Parathyroid adenoma (tissue), 2 donors: ENCODE measurements around the gene GPR155.

Source experiments
- H2AFZ ChIP-seq: fragments of 300-600 bp; sonication (generic); one replicate; pipeline ENCODE4 v1.7.0; 2017; ENCODE audit warnings: antibody characterized with exemption, mild to moderate bottlenecking
- H3K27ac ChIP-seq: fragments of 300-600 bp; sonication (generic); one replicate; pipeline ENCODE4 v1.7.0; 2017
- H3K27me3 ChIP-seq: fragments of 300-600 bp; sonication (generic); one replicate; pipeline ENCODE4 v1.7.0; 2017; ENCODE audit warnings: low read length; ENCODE audit not compliant: control insufficient read depth, insufficient read depth
- H3K36me3 ChIP-seq: fragments of 300-600 bp; sonication (generic); one replicate; pipeline ENCODE4 v1.7.0; 2017; ENCODE audit warnings: low read length; ENCODE audit not compliant: control insufficient read depth, insufficient read depth
- H3K4me1 ChIP-seq: fragments of 300-600 bp; sonication (generic); one replicate; pipeline ENCODE4 v1.7.0; 2017; ENCODE audit warnings: control low read depth
- H3K4me2 ChIP-seq: fragments of 300-600 bp; sonication (generic); one replicate; pipeline ENCODE4 v1.7.0; 2017; ENCODE audit warnings: low read length
- H3K4me3 ChIP-seq: fragments of 300-600 bp; sonication (generic); one replicate; pipeline ENCODE4 v1.7.0; 2017; ENCODE audit warnings: low read depth, low read length
- H3K79me2 ChIP-seq: fragments of 300-600 bp; sonication (generic); one replicate; pipeline ENCODE4 v1.7.0; 2017; ENCODE audit warnings: control low read depth
- H3K9ac ChIP-seq: fragments of 300-600 bp; sonication (generic); one replicate; pipeline ENCODE4 v1.7.0; 2017; ENCODE audit warnings: mild to moderate bottlenecking
- H3K9me3 ChIP-seq: fragments of 300-600 bp; sonication (generic); one replicate; pipeline ENCODE4 v1.7.0; 2017; ENCODE audit warnings: low read length; ENCODE audit not compliant: control insufficient read depth
- CTCF ChIP-seq: fragments of 300-600 bp; sonication (generic); IDR thresholded peaks from one replicate; pipeline ENCODE4 v1.7.0; 2017; ENCODE audit warnings: antibody characterized with exemption, mild to moderate bottlenecking
- donor health status: primary hyperparathyroidism.

The GPR155 gene

GRCh38 chr2:174442546-174443510, 44.0 kb downstream of the GPR155 start:
- H3K27ac ChIP-seq: no peak overlapping the region
- H3K9ac ChIP-seq: no peak overlapping the region
- no peaks in the 10 kb centered on the region for H3K9me3 ChIP-seq
- H3K79me2 ChIP-seq: no peaks in the 10 kb centered on the region
- H3K4me1 ChIP-seq: no peaks in the 10 kb centered on the region
- no peak overlapping the region for H2AFZ ChIP-seq
- no peaks in the 10 kb centered on the region for H3K27me3 ChIP-seq
- no peak for TF ChIP-seq CTCF
- H3K4me2 ChIP-seq: no peak overlapping the region
- H3K4me3 ChIP-seq: no peak overlapping the region
- no peaks in the 10 kb centered on the region for H3K36me3 ChIP-seq

DNA sequence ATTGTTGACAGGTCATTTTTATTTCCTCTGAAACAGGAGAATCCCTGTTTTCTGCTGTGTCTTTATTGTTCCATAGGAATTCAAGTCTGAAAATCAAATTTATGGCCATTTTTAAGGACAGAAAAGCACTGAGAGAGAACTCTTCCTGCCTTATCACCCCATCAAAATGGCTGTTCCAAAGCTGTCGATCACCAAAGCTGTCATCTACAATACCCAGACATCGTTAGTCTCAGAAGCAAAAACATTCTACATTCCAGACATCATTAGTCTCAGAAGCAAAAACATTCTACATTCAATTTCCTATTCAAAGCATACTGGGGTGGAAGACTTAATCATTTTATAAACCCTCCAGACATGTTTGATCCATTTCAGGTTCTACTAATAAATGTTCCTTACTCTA, 46.9 kb downstream of the GPR155 start:
- Histone ChIP-seq H3K79me2 (no peaks in the 10 kb centered on the region), H3K4me3 (no peak overlapping the region), H3K36me3 (no peaks in the 10 kb centered on the region), H3K4me1 (no peaks in the 10 kb centered on the region), H3K27me3 (no peaks in the 10 kb centered on the region), H3K9ac (no peak overlapping the region), H2AFZ (no peak overlapping the region), H3K9me3 (no peaks in the 10 kb centered on the region), H3K27ac (no peak overlapping the region), H3K4me2 (no peak overlapping the region)
- no peak for TF ChIP-seq CTCF

DNA sequence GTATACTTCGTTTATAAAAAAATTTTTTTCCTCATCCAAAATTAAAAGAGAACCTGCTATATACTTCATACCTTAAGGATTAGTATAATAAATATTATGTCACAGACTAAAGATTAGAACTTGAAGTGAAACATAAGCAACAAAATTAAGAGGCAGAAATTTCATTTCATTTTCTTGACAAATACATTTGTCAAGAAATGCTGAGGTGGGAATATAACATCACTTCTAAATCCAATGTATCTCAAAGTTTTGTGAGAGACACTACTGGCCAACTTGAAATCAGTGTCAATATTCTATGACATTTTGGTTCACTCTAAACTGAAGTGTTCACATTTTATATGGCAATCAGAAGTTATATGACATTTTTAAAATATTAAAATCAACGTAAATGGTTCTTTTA, 47.5 kb downstream of the GPR155 start:
- no peak overlapping the region for H3K4me3 ChIP-seq
- no peaks in the 10 kb centered on the region for H3K27me3 ChIP-seq
- no peak overlapping the region for H3K9ac ChIP-seq
- no peaks in the 10 kb centered on the region for H3K36me3 ChIP-seq
- H3K79me2 ChIP-seq: no peaks in the 10 kb centered on the region
- no peak overlapping the region for H2AFZ ChIP-seq
- TF ChIP-seq CTCF: no peak
- H3K9me3 ChIP-seq: no peaks in the 10 kb centered on the region
- no peak overlapping the region for H3K4me2 ChIP-seq
- no peaks in the 10 kb centered on the region for H3K4me1 ChIP-seq
- no peak overlapping the region for H3K27ac ChIP-seq

DNA sequence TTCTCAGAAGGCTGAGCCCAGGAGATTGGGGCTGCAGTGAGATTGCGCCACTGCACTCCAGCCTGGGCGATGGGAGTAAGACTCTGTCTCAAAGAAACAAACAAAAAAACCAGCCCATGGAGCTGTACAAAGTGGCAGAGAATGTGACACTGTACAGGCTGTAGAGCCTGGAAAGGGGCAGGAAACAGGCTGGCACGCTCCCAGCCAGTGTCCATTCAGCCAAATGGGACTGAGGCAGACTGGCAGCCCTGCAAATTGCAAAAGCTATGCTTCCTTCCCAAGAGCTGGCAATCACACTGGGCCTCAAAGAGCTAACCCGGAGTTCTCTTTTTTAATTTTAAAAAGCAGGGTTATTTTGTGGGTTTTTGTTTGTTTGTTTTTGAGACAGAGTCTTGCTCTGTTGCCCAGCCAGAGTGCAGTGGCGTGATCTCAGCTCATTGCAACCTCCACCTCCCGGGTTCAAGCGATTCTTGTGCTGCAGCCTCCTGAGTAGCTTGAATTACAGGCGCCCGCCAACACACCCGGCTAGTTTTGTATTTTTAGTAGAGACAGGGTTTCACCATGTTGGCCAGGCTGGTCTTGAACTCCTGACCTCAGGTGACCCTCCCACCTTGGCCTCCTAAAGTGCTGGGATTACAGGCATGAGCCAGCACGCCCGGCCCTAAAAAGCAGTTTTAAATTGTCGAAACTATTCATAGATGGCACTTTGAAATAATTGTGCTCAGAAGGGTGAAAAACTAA, 48.5 kb downstream of the GPR155 start:
- H3K9me3 ChIP-seq: no peaks in the 10 kb centered on the region
- H3K27ac ChIP-seq: no peak overlapping the region
- no peaks in the 10 kb centered on the region for H3K27me3 ChIP-seq
- H3K4me3 ChIP-seq: no peak overlapping the region
- no peak for TF ChIP-seq CTCF
- no peak overlapping the region for H3K9ac ChIP-seq
- H3K4me2 ChIP-seq: no peak overlapping the region
- no peaks in the 10 kb centered on the region for H3K4me1 ChIP-seq
- H3K36me3 ChIP-seq: no peaks in the 10 kb centered on the region
- no peak overlapping the region for H2AFZ ChIP-seq
- no peaks in the 10 kb centered on the region for H3K79me2 ChIP-seq
